ENCODE measurements around the gene CERS5.

Gene CERS5, protein sequence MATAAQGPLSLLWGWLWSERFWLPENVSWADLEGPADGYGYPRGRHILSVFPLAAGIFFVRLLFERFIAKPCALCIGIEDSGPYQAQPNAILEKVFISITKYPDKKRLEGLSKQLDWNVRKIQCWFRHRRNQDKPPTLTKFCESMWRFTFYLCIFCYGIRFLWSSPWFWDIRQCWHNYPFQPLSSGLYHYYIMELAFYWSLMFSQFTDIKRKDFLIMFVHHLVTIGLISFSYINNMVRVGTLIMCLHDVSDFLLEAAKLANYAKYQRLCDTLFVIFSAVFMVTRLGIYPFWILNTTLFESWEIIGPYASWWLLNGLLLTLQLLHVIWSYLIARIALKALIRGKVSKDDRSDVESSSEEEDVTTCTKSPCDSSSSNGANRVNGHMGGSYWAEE

DNA sequence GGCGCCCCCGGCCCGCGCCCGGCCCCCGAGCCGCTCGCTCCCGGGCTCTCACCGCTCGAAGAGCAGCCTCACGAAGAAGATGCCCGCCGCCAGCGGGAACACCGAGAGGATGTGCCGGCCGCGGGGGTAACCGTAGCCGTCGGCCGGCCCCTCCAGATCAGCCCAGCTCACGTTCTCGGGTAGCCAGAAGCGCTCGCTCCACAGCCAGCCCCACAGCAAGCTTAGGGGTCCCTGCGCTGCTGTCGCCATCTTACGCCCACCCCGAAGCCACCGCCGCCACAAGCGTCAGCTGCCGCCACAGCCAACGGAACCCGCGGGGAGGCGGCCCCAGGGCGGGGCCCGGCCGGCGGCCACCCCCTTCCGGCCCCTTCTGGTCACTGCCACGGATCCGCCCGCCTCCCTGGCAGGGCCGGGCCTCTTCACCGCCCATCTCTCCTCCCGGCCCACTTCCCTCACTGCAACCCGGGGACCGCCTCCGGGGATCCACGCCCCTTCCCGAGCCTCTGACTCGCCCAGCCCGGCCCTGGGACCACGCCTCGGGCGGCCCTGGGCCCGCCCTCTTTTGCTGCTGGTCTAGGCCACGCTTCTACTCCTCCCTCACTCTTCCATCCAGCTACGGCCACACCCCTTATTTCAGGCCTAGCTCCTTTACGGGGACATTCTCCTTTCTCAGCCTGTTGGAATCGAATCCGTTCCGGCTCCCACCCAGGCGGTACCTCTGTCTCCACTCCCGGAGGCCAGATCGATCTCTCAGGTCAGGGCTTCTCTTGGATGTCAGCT is at the start of gene CERS5:
Gene CERS5 (minus strand): TSS at position 321 of the 780 bp plus-strand sequence. CDS start 72 bp downstream, at position 249.
- peak; percentile 99 for DNase-seq

DNA sequence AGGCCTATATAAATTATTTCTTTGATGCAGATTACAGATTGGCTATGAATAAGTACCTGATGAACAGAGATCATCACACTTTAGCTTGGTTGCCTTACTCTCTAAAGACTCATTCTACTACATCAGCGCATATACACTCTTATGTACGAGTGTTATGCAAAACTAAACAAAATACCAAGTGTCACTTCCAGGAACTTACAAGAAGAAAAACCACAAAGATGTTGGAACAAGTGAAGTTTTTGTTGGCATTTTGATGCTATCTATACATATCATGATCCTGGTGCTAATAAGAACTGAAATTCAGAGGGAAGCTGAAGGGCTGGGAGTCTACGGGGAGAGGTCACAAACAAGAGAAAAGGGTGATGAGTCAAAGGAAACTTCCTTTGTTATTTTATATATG is 47.9 kb upstream of the CERS5 start:
- DNase-seq: no peak

DNA sequence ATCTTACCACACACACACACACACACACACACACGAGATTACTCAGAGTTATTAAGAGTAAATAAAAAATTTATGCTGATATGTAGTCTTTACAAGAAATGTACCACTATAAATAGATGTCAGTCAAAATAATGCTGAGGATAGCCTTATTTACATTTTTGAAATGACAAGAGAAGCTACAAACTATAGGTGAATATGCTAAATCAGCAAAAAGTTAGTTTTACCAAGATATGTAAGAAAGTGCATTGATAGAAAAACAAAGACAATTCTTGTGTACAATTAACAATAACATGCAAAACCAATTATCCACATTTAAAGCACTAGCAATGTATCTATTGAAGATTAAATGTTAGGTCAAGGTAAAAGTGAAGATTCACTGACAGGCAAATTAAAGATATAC is 46.8 kb upstream of the CERS5 start:
- DNase-seq: no peak

DNA sequence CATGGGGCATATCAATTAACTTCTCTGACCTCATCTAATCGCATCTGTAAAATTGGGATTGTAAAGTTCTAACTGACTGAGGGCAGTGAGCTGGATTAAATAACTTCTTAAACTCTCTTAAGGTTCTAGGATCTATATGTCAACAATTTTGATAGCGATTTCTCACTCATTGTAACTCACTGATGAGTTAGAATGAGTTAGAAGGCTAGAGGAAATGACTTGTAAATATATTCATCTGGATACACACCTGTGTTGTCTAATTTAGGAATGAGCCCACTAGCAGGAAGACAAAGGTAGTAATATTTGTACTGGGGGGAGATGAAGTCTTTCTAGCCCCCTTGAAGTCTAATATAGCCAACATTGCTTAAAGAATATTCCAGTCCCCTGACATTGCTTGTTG is 46.3 kb upstream of the CERS5 start:
- no peak for DNase-seq

DNA sequence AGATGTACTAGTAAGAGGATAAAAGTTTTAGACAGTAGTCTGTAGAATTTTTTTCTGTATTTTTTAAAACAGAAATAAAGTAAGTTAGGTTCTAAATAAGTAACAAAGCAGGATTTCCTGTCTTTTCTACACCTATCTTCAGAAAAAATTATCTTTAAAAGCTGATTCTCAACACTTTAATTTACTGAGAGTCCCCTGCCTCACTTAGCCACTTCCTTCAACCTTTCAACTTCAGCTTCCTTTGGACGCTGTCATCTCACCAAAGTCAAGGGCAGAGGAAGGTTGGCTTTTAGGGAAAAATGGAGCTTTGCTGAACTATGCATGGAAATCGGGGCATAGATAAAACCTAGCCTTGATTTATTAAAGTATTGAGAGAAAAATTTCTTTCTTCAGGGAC is 44.9 kb upstream of the CERS5 start:
- no peak for DNase-seq

DNA sequence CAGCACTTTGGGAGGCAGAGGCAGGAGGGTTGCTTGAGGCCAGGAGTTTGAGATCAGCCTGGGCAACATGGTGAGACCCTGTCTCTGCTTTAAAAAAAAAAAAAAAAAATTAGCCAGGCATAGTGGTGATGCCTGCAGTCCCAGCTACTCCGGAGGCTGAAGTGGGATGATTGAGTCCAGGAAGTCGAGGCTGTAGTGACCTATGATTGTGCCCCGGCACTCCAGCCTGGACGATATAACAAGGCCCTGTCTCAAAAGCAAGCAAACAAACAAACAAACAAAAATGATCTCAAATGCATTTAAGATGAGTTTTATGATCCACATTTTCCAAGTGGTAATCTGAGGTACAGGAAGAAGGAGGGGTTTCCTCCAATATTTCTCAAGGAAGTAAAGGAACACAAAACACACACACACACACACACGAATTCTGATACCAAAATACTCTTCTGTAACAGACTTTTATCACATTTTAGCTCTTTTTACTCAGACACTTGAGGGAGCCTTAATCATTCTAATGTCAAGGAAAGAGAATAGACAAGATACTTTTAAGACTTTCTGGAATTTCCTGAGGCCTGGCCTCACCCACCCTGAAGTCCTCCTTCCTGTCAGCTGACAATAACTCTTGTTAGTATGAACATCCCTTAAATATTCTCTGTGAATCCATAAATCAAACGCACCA is 44.4 kb upstream of the CERS5 start:
- peak; percentile 67 for DNase-seq

DNA sequence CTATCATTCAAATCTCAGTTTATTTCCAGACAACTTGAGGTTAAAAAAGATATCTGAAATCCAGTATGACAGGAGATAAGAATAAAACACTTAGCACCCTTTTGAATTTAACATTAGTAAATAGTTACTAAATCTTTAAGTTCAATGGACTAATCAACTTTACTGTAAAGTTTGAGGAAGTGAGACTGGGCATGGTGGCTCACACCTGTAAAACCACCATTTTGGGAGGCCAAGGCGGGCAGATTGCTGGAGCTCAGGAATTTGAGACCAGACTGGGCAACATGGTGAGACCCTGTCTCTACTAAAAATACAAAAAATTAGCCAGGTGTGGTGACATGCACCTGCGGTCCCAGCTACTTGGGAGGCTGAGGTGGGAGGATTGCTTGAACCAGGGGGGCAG is 40.3 kb upstream of the CERS5 start:
- DNase-seq: no peak

DNA sequence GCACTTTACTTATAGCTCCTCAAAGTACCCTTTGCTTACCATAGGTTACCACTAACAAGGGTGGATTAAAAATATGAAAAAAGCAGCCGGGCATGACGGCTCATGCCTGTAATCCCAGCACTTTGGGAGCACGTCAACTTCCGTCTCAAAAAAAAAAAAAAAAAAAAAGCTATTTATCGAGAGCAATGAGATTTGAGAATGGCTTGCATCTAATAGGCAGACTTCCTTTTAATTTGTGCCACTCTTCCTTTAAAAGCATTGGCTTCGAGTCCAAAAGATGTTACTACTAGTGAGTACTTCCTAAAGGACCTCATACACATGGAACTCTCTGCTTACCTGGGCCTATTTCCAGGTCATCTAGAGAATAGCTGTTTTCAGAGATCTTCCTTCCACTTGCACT is 38.5 kb upstream of the CERS5 start:
- no peak for DNase-seq

DNA sequence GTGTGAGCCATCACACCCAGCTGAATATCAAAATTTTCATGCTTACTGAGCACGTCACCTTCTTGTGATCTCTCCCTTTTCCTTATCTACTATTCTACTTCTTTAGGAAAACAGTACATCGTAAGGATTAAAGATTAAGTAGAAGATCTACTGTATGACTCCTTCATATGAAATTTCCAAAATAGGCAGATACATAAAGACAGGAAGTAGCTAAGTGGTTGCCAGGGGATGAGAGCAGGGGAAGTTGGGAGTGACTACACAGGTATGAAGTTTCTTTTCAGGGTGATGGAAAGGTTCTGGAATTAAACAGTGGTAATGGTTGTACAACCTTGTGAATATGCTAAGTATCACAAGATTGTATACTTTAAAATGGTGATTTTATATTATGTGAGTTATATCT is 36.5 kb upstream of the CERS5 start:
- peak; percentile 93 for DNase-seq

DNA sequence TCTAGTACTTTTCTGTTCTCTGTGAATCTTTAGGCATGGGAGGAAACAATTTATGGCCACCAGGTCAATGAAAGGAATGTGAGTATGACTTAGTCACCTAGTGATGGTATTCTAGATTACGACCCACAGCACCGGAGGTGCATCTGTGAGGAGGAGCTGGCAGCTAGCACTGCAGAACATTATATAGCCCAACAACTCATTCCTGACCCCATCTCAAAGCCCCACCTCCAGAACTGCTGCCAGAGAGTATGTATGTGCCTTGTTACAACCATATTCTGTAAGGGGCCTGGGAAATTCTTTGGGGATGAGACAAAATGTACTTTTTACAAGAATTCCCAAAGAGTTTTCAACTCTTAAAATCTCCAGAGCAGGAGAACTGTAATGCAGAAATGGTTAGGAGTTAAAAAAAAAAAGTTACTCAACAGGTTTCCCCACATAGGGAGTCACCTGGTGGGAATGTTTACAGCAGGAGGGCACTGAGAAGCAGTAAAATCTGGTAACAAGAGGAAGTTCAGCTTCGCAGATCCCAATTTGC is 34.9 kb upstream of the CERS5 start:
- peak; percentile 99 for DNase-seq

DNA sequence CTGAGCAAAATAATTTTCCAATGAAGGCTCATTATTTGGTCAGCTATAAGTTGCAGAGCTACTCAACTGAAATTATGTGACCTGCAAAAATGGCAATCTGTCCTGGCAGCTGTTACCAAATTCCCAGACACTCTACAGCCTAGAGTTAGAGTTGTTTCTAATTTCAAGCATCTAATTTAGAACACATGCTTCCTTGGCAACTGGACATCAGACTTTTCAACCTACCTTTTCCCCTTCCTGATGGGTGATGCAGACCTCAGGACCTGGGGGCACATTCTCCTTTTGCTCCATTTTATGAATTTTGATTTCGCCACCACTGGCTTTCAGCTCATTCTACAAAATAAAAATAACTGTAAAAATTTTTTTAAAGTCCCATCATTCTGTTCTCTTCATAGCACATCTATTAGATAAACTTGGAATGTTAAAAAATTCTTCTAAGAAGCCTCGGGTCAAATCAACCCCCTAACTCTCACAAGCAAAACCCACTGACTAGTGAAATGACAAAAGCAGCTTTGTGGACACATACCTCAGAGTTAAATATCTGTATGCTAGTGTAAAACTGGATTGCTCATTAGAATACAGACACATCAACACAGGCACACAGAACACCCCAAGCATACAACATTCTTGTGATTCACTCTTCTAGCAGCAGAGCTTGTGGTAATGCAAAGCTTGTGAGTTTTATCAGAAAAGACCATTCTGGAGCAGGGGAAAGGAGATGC is 33.5 kb upstream of the CERS5 start:
- peak; percentile 78 for DNase-seq

DNA sequence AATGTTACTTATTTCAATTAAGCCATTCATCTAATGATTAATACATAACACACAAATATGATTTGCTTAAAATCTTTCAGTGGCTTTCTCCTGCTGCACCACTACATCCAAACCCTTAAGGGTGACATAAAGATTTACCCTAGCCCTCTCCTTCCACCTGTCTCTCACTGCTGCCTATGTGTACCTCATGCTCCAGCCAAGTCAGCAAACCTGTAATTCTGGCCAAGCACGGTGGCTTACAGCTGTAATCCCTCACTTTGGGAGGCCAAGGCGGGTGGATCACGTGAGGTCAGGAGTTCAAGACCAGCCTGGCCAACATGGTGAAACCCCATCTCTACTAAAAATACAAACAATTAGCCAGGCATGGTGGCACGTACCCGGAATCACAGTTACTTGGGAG is 31.7 kb upstream of the CERS5 start:
- DNase-seq: no peak

DNA sequence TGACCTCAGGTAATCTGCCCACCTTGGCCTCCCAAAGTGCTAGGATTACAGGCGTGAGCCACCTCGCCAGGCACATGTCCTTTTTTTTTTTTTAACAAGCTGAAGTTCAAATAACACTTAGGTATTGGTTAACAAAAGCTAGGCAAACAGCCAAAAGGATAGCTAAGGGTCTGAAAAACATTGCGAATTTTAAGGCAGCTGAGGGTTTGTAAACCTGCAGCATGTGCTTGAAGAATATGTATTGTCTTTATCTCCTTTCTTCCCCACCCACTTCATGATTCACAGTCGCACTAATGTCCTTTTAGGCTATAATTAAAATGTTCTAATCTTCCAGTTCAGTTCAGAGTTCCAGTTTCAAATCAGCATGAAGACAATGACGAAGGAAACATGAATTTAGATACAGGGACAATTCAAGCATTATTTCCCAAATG is 30.1 kb upstream of the CERS5 start:
- no peak for DNase-seq

DNA sequence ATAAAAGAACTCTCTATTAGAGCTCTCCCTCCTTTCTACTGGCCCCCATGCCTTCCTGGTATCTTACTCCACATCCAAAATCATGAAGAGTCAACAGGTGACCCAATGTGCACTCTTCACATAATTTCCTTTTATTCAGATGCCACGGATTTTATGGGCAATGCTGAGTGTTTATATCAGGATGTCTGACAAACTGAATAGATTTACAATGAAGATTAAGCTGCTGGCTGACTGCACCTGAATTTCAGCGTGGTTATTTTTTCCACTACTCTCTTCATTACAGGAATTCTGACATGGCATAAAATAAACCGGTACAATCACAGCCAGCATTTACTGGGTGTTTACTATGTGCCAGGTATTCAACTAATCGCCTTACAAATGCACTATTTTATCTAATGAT is 29.4 kb upstream of the CERS5 start:
- no peak for DNase-seq

DNA sequence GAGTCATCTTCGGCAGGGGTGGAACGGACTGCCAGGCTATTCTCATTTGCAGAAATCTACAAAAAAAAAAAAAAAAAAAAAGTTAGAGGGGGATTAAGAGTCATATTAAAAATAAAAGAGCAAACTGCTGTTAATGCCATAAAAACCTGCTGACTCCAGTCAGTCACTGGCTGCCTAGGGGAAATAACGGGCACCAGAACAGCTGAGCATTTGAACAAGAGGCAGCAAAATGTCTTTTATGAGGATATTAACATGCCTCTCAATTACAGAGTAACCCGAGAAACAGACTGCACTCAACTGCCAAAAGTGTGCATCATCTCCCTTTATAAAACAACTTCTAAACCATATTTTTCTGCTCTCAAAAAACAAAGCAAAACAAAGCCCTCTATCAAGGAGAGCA is 28.7 kb upstream of the CERS5 start:
- no peak for DNase-seq

DNA sequence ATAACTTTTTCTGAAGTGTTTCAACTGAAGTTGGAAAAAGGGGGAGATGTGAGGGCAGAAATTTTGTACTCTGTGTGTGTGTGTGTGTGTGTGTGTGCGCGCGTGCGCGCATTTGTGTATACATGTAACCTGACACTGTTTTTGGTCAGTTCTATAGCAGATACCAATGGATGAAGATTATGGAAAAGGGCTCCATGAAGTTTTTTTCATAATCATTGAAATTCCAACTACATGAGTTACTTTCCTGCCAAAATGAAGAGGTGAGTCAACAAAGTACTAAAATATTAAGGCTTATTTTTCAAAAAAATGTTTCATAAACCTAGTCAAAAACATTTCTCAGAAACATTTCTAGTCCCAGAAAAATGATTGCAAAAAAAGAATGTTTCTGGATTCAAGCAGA is 25.7 kb upstream of the CERS5 start:
- DNase-seq: peak; percentile 91

DNA sequence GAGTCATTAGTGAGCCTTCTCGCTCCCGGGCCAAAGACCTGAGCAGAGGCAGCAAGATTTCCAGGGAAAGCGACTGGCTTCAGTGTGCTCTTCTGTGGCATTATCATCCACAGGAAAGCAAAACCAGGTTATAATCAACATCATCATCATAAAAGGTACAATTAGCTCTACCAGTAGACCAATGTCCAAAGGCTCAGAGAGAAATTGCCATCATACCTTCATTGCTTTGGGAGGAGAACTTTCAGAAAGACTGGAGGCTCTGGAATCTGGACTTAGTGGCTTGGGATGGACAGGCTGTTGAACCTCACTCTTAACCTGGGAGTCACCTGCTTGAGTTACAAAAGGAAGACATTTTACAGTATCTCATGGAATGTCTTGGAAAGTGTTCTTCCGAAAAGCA is 25.1 kb upstream of the CERS5 start:
- no peak for DNase-seq

DNA sequence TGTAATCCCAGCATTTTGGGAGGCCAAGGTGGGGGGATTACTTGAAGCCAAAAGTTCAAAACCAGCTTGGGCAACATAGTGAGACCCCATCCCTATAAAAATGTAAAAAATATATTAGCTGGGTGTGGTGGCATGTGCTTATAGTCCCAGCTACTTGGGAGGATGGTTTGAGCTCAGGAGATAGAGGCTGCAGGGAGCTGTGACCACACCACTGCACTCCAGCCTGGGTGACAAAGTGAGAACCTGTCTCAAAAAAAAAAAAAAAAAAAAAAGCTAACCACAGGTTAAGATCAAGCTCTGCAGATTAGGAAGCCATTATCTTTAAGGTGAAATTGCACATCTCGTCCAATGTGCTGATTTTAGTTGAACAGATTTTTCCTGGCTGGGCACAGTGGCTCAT is 23.7 kb upstream of the CERS5 start:
- DNase-seq: no peak

DNA sequence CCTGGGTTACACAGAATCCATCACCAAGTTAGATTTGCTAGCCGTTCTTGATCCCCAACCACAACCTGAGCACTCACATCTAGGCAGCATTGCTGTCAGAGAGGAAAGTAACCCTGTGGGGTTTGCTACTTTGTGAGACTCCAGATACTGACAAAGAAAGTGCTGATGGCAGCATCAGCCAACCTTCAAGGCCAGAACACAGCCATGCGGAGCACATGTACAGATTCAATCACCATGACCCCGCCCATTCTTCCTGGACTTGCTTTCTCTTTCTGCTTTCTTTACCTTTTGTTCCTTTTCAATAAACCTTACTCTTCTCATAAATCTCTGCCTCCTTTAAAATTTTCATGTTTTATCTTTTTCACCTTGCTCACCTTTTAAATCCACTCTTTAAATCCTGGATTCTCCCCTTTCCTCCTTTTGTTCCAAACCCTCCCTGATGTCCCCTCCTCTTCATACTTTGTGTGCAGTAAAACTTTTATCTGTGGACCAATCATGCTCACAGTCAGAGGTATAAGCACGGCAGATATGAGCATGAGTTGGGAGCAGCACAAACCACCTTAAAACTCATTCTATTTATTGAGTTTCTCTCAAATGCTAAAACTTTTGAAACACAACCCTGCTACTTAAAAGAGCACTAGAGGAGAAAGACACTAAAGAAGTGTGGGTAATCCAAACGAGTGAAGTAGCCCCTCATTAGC is 21.9 kb upstream of the CERS5 start:
- DNase-seq: no peak

DNA sequence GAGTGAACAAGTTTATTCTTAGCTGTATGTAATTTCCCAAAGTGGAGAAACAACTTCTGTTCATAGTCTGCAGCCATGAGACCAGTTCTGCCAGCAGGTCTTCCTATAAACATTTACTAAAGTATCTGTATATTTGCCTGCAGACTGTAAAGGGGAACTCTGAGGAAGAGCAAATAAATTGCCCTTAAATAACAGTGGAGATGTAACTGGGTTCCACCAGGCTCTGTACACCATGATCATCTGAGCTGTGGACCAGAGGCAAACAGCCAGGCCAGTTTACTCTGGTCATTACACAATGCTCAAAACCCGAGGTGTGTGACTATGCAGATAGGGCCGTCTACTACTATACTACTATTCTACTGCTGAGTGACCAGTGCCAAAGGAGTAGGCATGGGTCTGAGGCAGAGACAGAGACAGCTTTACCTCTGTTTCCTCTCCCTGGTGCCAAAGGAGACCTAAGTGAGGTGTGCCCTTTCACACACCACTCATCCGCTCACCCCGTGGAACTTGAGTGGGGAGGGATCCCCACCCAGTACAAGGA is 21.1 kb upstream of the CERS5 start:
- peak; percentile 56 for DNase-seq

DNA sequence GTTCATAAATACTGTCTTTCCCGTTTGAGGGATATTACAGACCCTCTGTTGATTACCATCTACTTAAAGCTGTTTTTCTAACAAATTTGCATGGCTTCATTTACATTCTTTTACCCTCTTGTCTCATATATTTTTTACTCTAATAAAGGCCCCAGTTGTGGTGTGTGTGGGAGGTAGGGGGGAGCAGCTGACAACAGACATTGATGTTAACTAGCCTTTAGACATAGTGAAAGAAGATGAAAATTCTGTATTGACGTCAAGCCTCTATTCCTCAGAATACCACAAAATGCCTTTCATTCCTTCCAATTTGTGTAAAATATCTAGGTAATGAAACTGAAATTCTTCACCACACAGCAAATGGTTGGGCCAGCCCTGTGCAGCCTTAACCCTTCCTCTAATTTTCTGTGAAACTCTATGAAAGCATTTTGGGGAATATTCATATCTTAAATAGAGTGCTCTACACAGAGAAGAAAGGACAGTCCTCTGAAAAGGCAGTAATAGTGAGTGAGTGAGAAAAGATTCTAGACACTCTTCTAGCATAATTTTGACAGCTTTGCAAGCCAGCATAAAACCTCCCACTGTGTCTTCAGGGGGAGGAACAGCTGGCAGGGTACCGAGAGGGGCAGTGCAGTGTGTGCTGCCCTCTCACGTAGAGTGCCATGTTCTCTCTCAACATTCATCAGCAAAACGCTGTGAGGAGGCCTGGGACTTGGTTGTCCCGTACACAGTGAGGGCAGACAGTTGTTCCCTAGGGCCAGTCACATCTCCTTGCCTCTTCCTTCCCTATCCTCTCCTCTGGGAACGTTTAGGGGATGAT is 20.1 kb upstream of the CERS5 start:
- DNase-seq: peak; percentile 94
